MCF 10A (cell line): ENCODE measurements around the gene TANGO6. TPM values are rescaled to one million over a fixed set of nuclear protein-coding genes. Genes with fewer than 3 reads are reported as not detected.
A peak's percentile ranks its signal among the peaks of the same experiment; 100 is the strongest.

Experiments
- BruUV-seq: library from RNA; stranded (reverse); fragments of 400-500 nt; replicated peaks from 2 replicates; lab custom pipeline; 2021; lab: Mats Ljungman, UMichigan
- CTCF ChIA-PET: fragments of 300-600 bp; sonication (Branson Sonifier 250); formaldehyde crosslinking; extraction: SDS; loops from one replicate; lab custom pipeline; 2021; ENCODE audit warnings: antibody characterized with exemption, inconsistent platforms; lab: Yijun Ruan, JAX
- POLR2A ChIA-PET: fragments of 300-600, 350-650 bp; sonication (Branson Sonifier 250); formaldehyde crosslinking; extraction: SDS; loops from one replicate; lab custom pipeline; 2020; ENCODE audit warnings: antibody characterized with exemption, inconsistent platforms; lab: Yijun Ruan, JAX
- DNase-seq: peaks from one replicate; pipeline ENCODE4 v3.0.0-alpha.2; 2018; ENCODE audit not compliant: unreplicated experiment
- H3K27ac Mint-ChIP-seq: one replicate; pipeline ENCODE4 v1.8.0; 2022; ENCODE audit warnings: mild to moderate bottlenecking, low read depth, mixed read lengths; ENCODE audit not compliant: unreplicated experiment
- H3K27me3 Mint-ChIP-seq: one replicate; pipeline ENCODE4 v1.8.0; 2022; ENCODE audit warnings: mixed read lengths; ENCODE audit not compliant: insufficient read depth, unreplicated experiment
- H3K36me3 Mint-ChIP-seq: one replicate; pipeline ENCODE4 v1.8.0; 2022; ENCODE audit warnings: mild to moderate bottlenecking, moderate library complexity, mixed read lengths; ENCODE audit not compliant: insufficient read depth, unreplicated experiment
- H3K4me1 Mint-ChIP-seq: one replicate; pipeline ENCODE4 v1.8.0; 2022; ENCODE audit warnings: mixed read lengths; ENCODE audit not compliant: insufficient read depth, unreplicated experiment
- H3K4me3 Mint-ChIP-seq: one replicate; pipeline ENCODE4 v1.8.0; 2022; ENCODE audit warnings: mild to moderate bottlenecking, moderate library complexity, mixed read lengths; ENCODE audit not compliant: unreplicated experiment
- H3K9me3 Mint-ChIP-seq: one replicate; pipeline ENCODE4 v1.8.0; 2022; ENCODE audit warnings: mixed read lengths; ENCODE audit not compliant: unreplicated experiment
- intact Hi-C: fragments of 100-400 bp; cut with micrococcal nuclease; formaldehyde crosslinking; loops from 2 replicates; pipeline ENCODE4 v1.14.1; 2022
- total RNA-seq: library from RNA; stranded (reverse); gene quantifications from 2 replicates; pipeline ENCODE4 v1.2.3, GENCODE V29; 2022
- TF ChIP-seq, protein P1 (sequence below): fragments of 200-600 bp; IDR thresholded peaks from one replicate; pipeline ENCODE4 v1.8.0; 2022; ENCODE audit warnings: antibody characterized with exemption, mild to moderate bottlenecking; ENCODE audit not compliant: unreplicated experiment

TANGO6 gene
- total RNA-seq, 1 experiment from 2014 or later, result 21.8 TPM

- intact Hi-C loops, result no loop called here
- DNase-seq, result no peak
- TF ChIP-seq, protein P1, sequence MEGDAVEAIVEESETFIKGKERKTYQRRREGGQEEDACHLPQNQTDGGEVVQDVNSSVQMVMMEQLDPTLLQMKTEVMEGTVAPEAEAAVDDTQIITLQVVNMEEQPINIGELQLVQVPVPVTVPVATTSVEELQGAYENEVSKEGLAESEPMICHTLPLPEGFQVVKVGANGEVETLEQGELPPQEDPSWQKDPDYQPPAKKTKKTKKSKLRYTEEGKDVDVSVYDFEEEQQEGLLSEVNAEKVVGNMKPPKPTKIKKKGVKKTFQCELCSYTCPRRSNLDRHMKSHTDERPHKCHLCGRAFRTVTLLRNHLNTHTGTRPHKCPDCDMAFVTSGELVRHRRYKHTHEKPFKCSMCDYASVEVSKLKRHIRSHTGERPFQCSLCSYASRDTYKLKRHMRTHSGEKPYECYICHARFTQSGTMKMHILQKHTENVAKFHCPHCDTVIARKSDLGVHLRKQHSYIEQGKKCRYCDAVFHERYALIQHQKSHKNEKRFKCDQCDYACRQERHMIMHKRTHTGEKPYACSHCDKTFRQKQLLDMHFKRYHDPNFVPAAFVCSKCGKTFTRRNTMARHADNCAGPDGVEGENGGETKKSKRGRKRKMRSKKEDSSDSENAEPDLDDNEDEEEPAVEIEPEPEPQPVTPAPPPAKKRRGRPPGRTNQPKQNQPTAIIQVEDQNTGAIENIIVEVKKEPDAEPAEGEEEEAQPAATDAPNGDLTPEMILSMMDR, result no peak
- Mint-ChIP-seq H3K27ac (no peak overlapping the region), H3K4me1 (peaks cover 2% of the 10 kb centered on the region), H3K27me3 (no peaks in the 10 kb centered on the region), H3K9me3 (no peaks in the 10 kb centered on the region), H3K4me3 (no peak overlapping the region), H3K36me3 (peaks cover 25% of the 10 kb centered on the region)
- ChIA-PET POLR2A (interaction anchor here (0.5 to 1.0 kb wide), 3 partner anchors 14 to 73 kb away, joined by 3 to 4 read pairs (median 3); no protein-coding TSS in a partner anchor), CTCF (interaction anchor here (0.9 to 1.3 kb wide), 2 partner anchors 9 to 14 kb away, joined by 3 to 4 read pairs; no protein-coding TSS in a partner anchor)
- no TSS peak for BruUV-seq
Observed at GRCh38 chr16:68980695-68981315, 137.5 kb downstream of the TANGO6 start.

GRCh38 chr16:68981971-68982370 lies 138.6 kb downstream of the TANGO6 start:
- intact Hi-C loops, result no loop called here
- Mint-ChIP-seq H3K27ac (no peak overlapping the region), H3K36me3 (peaks cover 25% of the 10 kb centered on the region), H3K27me3 (no peaks in the 10 kb centered on the region), H3K9me3 (no peaks in the 10 kb centered on the region), H3K4me3 (no peak overlapping the region), H3K4me1 (peaks cover 9% of the 10 kb centered on the region)
- TF ChIP-seq, protein P1, result no peak
- ChIA-PET CTCF (no interaction called here), POLR2A (no interaction called here)
- no peak for DNase-seq
- BruUV-seq, result no TSS peak

DNA sequence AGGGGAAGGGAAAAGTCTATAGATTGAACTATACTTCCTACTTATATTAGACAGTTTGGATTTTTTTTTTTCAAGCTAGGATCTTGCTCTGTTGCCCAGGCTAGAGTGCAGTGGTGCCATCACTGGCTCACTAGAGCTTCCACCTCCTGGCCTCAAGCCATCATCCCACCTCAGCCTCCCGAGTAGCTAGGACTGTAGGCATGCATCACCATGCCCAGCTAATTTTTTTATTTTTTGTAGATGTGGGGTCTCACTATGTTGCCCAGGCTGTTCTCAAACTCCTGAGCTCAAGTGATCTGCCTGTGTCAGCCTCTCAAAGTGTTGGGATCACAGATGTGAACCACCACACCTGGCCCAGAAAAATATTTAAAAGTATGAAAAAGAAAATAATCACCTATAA lies 141.1 kb downstream of the TANGO6 start:
- no peaks in the 10 kb centered on the region for H3K27me3 Mint-ChIP-seq
- BruUV-seq, result no TSS peak
- peaks cover 29% of the 10 kb centered on the region for H3K36me3 Mint-ChIP-seq

DNA sequence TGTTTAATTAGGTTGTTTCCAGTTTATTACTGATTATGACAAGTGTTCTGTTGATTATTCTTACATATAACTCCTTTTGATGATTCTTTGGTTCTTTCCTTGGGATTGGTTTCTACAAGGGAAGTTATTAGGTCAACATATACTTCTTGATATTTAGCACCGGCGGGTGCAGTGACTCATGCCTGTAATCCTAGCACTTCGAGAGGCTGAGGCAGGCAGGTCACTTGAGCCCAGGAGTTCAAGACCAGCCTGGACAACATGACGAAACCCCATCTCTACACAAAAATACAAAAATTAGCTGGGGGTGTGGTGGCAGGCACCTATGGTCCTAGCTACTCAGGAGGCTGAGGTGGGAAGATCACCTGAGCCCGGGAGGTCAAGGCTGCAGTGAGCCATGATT lies 141.9 kb downstream of the TANGO6 start:
- H3K4me1 Mint-ChIP-seq, result peaks cover 9% of the 10 kb centered on the region
- no peak overlapping the region for H3K4me3 Mint-ChIP-seq
- H3K9me3 Mint-ChIP-seq, result no peaks in the 10 kb centered on the region
- peaks cover 22% of the 10 kb centered on the region for H3K36me3 Mint-ChIP-seq
- intact Hi-C loops, result no loop called here
- DNase-seq, result peak; percentile 35
- peak overlapping the region; percentile 89 for H3K27ac Mint-ChIP-seq
- no TSS peak for BruUV-seq
- ChIA-PET POLR2A (interaction anchor here (0.9 to 2.1 kb wide), 17 partner anchors 10 to 120 kb away, joined by 3 to 16 read pairs (median 6); partner anchors contain the start of gene HAS3), CTCF (interaction anchor here (0.7 to 1.6 kb wide), 3 partner anchors 15 to 77 kb away, joined by 3 read pairs; no protein-coding TSS in a partner anchor)
- no peaks in the 10 kb centered on the region for H3K27me3 Mint-ChIP-seq
- TF ChIP-seq, protein P1, result no peak

More for the DNA sequence above, 141.1 kb downstream of the TANGO6 start:
- TF ChIP-seq, protein P1, result no peak
- no peak overlapping the region for H3K27ac Mint-ChIP-seq
- no peak overlapping the region for H3K4me3 Mint-ChIP-seq
- ChIA-PET CTCF (interaction anchor here (0.6 to 1.2 kb wide), 4 partner anchors 36 to 545 kb away, joined by 3 to 4 read pairs (median 3); no protein-coding TSS in a partner anchor), POLR2A (interaction anchor here (0.7 to 1.6 kb wide), 4 partner anchors 10 to 89 kb away, joined by 3 to 7 read pairs (median 6); no protein-coding TSS in a partner anchor)
- H3K9me3 Mint-ChIP-seq, result no peaks in the 10 kb centered on the region
- DNase-seq, result no peak
- peaks cover 9% of the 10 kb centered on the region for H3K4me1 Mint-ChIP-seq
- intact Hi-C loops, result no loop called here
